Measurements from ENCODE around the gene PRUNE2. TPM values are rescaled to one million over a fixed set of nuclear protein-coding genes. Genes with fewer than 3 reads are reported as not detected.
A peak's percentile ranks its signal among the peaks of the same experiment; 100 is the strongest.

Gene PRUNE2
- total and polyA plus RNA-seq, 8 donors: 1.4 to 19.1 (median 4.6) TPM

- Histone ChIP-seq H3K9me3 (no peaks in the 10 kb centered on the region), H3K36me3 (no peaks in the 10 kb centered on the region), H3K27me3 (no peaks in the 10 kb centered on the region), H3K27ac (no peak overlapping the region), H3K4me3 (no peak overlapping the region), H3K4me1 (no peaks in the 10 kb centered on the region)
- intact Hi-C loops (cut with DNase I): no loop called here
- FAIRE-seq (no peak), ATAC-seq (no peak), DNase-seq (no peak)
- TF ChIP-seq CTCF (IDR thresholded peaks at IDR 0.05): no peak
- WGBS, 2 donors: 45 to 53% methylated on average over 4 of the region's 4 CpGs
These were observed 60.7 kb downstream of the PRUNE2 start for GRCh38 chr9:76845254-76845653.

- H3K36me3 ChIP-seq: no peaks in the 10 kb centered on the region
- ATAC-seq (peak in 3 of 4 donors; percentile 40 to 67 (median 45)), FAIRE-seq (peak; percentile 80), DNase-seq (no peak)
- no peaks in the 10 kb centered on the region for H3K27me3 ChIP-seq
- no peak overlapping the region for H3K4me3 ChIP-seq
- intact Hi-C loops (cut with DNase I): no loop called here
- peak overlapping the region in 1 of 4 donors; percentile 46 for H3K27ac ChIP-seq
- WGBS, 2 donors: 57 to 60% methylated on average over 7 of the region's 7 CpGs
- no peak for TF ChIP-seq CTCF (IDR thresholded peaks at IDR 0.05)
- no peaks in the 10 kb centered on the region for H3K4me1 ChIP-seq
- H3K9me3 ChIP-seq: no peaks in the 10 kb centered on the region
These were observed 70.2 kb downstream of the PRUNE2 start for GRCh38 chr9:76835571-76836283.

- no peak overlapping the region for H3K4me3 ChIP-seq
- intact Hi-C loops (cut with DNase I): no loop called here
- DNase-seq: no peak
- no peak for ATAC-seq
- no peak for TF ChIP-seq CTCF (IDR thresholded peaks at IDR 0.05)
- no peaks in the 10 kb centered on the region for H3K27me3 ChIP-seq
- no peaks in the 10 kb centered on the region for H3K36me3 ChIP-seq
- H3K27ac ChIP-seq: no peak overlapping the region
- H3K4me1 ChIP-seq: no peaks in the 10 kb centered on the region
- whole genome bisulfite sequencing, 2 donors: 71 to 82% methylated on average over 3 of the region's 3 CpGs
- FAIRE-seq: no peak
- no peaks in the 10 kb centered on the region for H3K9me3 ChIP-seq
These were observed 77.5 kb downstream of the PRUNE2 start for GRCh38 chr9:76828447-76828846.

GRCh38 chr9:76827296-76828080 is 78.4 kb downstream of the PRUNE2 start:
- DNase-seq: no peak
- no peak for FAIRE-seq
- intact Hi-C loops (cut with DNase I): no loop called here
- H3K27me3 ChIP-seq: no peaks in the 10 kb centered on the region
- H3K9me3 ChIP-seq: no peaks in the 10 kb centered on the region
- no peak overlapping the region for H3K27ac ChIP-seq
- H3K4me1 ChIP-seq: no peaks in the 10 kb centered on the region
- WGBS, 2 donors: 56 to 61% methylated on average over 9 of the region's 9 CpGs
- no peaks in the 10 kb centered on the region for H3K36me3 ChIP-seq
- no peak for TF ChIP-seq CTCF (IDR thresholded peaks at IDR 0.05)
- no peak overlapping the region for H3K4me3 ChIP-seq
- no peak for ATAC-seq

GRCh38 chr9:76820431-76820830 is 85.5 kb downstream of the PRUNE2 start:
- H3K9me3 ChIP-seq: no peaks in the 10 kb centered on the region
- no peak for FAIRE-seq
- H3K27me3 ChIP-seq: no peaks in the 10 kb centered on the region
- no peaks in the 10 kb centered on the region for H3K4me1 ChIP-seq
- no peak for TF ChIP-seq CTCF (IDR thresholded peaks at IDR 0.05)
- H3K27ac ChIP-seq: no peak overlapping the region
- intact Hi-C loops (cut with DNase I): no loop called here
- no peak for DNase-seq
- H3K4me3 ChIP-seq: no peak overlapping the region
- ATAC-seq: no peak
- 72 to 80% methylated on average over 6 of the region's 6 CpGs for WGBS, 2 donors
- H3K36me3 ChIP-seq: no peaks in the 10 kb centered on the region
